Measurements from ENCODE around the gene CKAP5. TPM values are rescaled to one million over a fixed set of nuclear protein-coding genes. Genes with fewer than 3 reads are reported as not detected.

Gene CKAP5
- total RNA-seq, 2 experiments from 2014 or later = 161 to 243 TPM

GRCh38 chr11:46874586-46874985, 28.5 kb upstream of the CKAP5 start:
- Histone ChIP-seq H3K9me2 (ENCODE audit: insufficient read depth, low read length) (no peaks in the 10 kb centered on the region), H2AFZ (ENCODE audit: low read length) (no peak overlapping the region), H3K9me3 (ENCODE audit: low read length) (no peaks in the 10 kb centered on the region), H3K4me2 (ENCODE audit: low read length) (no peak overlapping the region), H3K79me2 (ENCODE audit: insufficient read depth, low read depth, low read length) (no peaks in the 10 kb centered on the region), H4K20me1 (ENCODE audit: insufficient read depth, low read length) (no peaks in the 10 kb centered on the region), H3K4me1 (ENCODE audit: insufficient read depth, low read length, poor library complexity, severe bottlenecking) (no peaks in the 10 kb centered on the region), H3K27ac (ENCODE audit: low read depth, low read length, poor library complexity, severe bottlenecking) (no peak overlapping the region), H3K4me3 (ENCODE audit: low read depth, low read length, poor library complexity, severe bottlenecking) (no peak overlapping the region), H3K36me3 (ENCODE audit: insufficient read depth, low read length) (peaks cover 96% of the 10 kb centered on the region)
- no peak for DNase-seq (ENCODE audit: low spot score)
- no TSS peak for BruUV-seq (replicated peaks)
- no peak for TF ChIP-seq CTCF (conservative IDR thresholded peaks at IDR 0.05; ENCODE audit: low read length)
- no peak for TF ChIP-seq EZH2phosphoT487 (IDR thresholded peaks at IDR 0.05; ENCODE audit: borderline replicate concordance, low read depth, low read length)
- CTCF ChIA-PET (ENCODE audit: unreplicated experiment) = no interaction called here
- POLR2A ChIA-PET = interaction anchor here (1.8 kb wide), 1 partner anchor 12 kb away, joined by 6 read pairs; no protein-coding TSS in a partner anchor
- intact Hi-C loops (cut with micrococcal nuclease; ENCODE audit: unreplicated experiment) = no loop called here

- Histone ChIP-seq H3K27ac (ENCODE audit: low read depth, low read length, poor library complexity, severe bottlenecking) (no peak overlapping the region), H3K9me3 (ENCODE audit: low read length) (no peaks in the 10 kb centered on the region), H3K79me2 (ENCODE audit: insufficient read depth, low read depth, low read length) (no peaks in the 10 kb centered on the region), H4K20me1 (ENCODE audit: insufficient read depth, low read length) (no peaks in the 10 kb centered on the region), H3K4me3 (ENCODE audit: low read depth, low read length, poor library complexity, severe bottlenecking) (no peak overlapping the region), H3K9me2 (ENCODE audit: insufficient read depth, low read length) (no peaks in the 10 kb centered on the region), H3K4me1 (ENCODE audit: insufficient read depth, low read length, poor library complexity, severe bottlenecking) (no peaks in the 10 kb centered on the region), H3K36me3 (ENCODE audit: insufficient read depth, low read length) (peaks cover 95% of the 10 kb centered on the region), H3K4me2 (ENCODE audit: low read length) (no peak overlapping the region), H2AFZ (ENCODE audit: low read length) (no peak overlapping the region)
- no peak for DNase-seq (ENCODE audit: low spot score)
- TF ChIP-seq CTCF (conservative IDR thresholded peaks at IDR 0.05; ENCODE audit: low read length) (no peak), EZH2phosphoT487 (IDR thresholded peaks at IDR 0.05; ENCODE audit: borderline replicate concordance, low read depth, low read length) (no peak)
- CTCF ChIA-PET (ENCODE audit: unreplicated experiment) = no interaction called here
- POLR2A ChIA-PET = no interaction called here
- BruUV-seq (replicated peaks) = no TSS peak
- intact Hi-C loops (cut with micrococcal nuclease; ENCODE audit: unreplicated experiment) = no loop called here
Measured at GRCh38 chr11:46868912-46869311, 22.8 kb upstream of the CKAP5 start.

GRCh38 chr11:46865340-46865739, 19.3 kb upstream of the CKAP5 start:
- no peaks in the 10 kb centered on the region for H3K79me2 ChIP-seq (ENCODE audit: insufficient read depth, low read depth, low read length)
- H3K9me3 ChIP-seq (ENCODE audit: low read length) = no peaks in the 10 kb centered on the region
- no peak overlapping the region for H3K4me3 ChIP-seq (ENCODE audit: low read depth, low read length, poor library complexity, severe bottlenecking)
- intact Hi-C loops (cut with micrococcal nuclease; ENCODE audit: unreplicated experiment) = no loop called here
- DNase-seq (ENCODE audit: low spot score) = no peak
- CTCF ChIA-PET (ENCODE audit: unreplicated experiment) = no interaction called here
- H3K27ac ChIP-seq (ENCODE audit: low read depth, low read length, poor library complexity, severe bottlenecking) = no peak overlapping the region
- H2AFZ ChIP-seq (ENCODE audit: low read length) = no peak overlapping the region
- no peak overlapping the region for H3K4me2 ChIP-seq (ENCODE audit: low read length)
- H4K20me1 ChIP-seq (ENCODE audit: insufficient read depth, low read length) = no peaks in the 10 kb centered on the region
- H3K9me2 ChIP-seq (ENCODE audit: insufficient read depth, low read length) = no peaks in the 10 kb centered on the region
- H3K36me3 ChIP-seq (ENCODE audit: insufficient read depth, low read length) = peaks cover 92% of the 10 kb centered on the region
- no peak for TF ChIP-seq EZH2phosphoT487 (IDR thresholded peaks at IDR 0.05; ENCODE audit: borderline replicate concordance, low read depth, low read length)
- POLR2A ChIA-PET = interaction anchor here (0.6 to 1.6 kb wide), 5 partner anchors 11 to 884 kb away, joined by 3 to 4 read pairs (median 3); no protein-coding TSS in a partner anchor
- no TSS peak for BruUV-seq (replicated peaks)
- no peaks in the 10 kb centered on the region for H3K4me1 ChIP-seq (ENCODE audit: insufficient read depth, low read length, poor library complexity, severe bottlenecking)
